Measurements from ENCODE around the gene AASDH.
A peak's percentile ranks its signal among the peaks of the same experiment; 100 is the strongest.
"Not testable (repeated sequence)": the region's sequence is repeated elsewhere in the genome, so short reads cannot be mapped to it uniquely, and the experiment has no call there.

The AASDH gene

GRCh38 chr4:56391270-56391669 is 4.0 kb upstream of the AASDH start:
- DNase-seq, result no peak

DNA sequence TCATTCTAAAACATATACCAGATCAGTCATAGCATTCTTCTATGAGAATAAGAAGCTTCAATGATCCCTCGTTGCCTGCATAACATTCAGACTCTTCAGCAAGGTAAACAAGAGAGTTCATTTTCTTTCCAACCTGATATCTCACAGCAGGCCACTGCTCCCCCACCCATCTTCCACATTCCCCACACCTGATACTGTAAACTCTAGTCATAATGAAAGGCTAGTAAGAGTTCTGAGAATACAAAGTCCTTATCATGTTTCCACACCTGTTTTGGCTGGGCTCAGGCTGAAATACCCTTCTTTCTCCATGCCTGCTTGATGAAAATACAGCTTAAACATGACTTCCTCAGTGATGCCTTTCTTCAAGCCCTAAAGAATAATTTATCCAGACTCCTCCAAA is 2.3 kb upstream of the AASDH start:
- no peak for DNase-seq

DNA sequence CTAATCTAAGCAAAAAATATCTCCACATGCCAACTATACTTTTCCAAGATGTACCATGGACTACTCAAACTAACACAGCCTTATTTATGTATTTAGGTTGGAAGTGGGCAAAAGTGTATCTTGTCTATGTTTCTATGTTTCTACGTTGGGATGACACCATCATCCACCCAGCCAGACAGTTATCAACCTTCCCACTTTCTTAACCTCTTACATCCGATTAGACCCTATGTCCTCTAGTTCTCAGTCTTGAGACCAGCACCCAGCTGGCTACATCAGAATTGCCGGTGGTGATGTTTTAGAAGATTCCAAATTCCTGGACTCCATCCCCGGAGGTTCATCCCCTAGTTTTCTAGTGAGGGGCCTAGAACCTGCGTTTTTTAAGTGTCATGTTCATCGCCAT is 1.0 kb upstream of the AASDH start:
- no peak for DNase-seq

- no peak for DNase-seq
These were observed 1.2 kb downstream of the AASDH start for GRCh38 chr4:56386091-56386490.

GRCh38 chr4:56375458-56375857 is 11.8 kb downstream of the AASDH start:
- no peak for DNase-seq

DNA sequence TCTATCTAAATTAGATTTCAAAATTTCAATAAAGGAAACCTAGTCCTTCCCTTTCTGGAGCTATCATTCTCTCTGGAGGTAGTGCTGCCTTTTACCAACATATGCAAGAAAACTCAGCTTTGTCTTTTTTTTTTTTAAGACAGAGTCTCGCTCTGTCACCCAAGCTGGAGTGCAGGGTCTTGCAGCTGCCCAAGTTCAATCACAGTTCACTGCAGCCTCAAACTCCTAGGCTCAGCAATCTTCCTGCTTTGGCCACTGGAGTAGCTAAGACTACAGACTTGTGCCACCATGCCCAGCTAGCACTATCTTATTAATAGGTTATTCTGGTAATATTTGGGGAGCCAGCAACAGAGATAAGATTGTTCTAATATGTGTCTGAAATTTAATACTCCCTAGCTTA is 12.3 kb downstream of the AASDH start:
- no peak for DNase-seq

DNA sequence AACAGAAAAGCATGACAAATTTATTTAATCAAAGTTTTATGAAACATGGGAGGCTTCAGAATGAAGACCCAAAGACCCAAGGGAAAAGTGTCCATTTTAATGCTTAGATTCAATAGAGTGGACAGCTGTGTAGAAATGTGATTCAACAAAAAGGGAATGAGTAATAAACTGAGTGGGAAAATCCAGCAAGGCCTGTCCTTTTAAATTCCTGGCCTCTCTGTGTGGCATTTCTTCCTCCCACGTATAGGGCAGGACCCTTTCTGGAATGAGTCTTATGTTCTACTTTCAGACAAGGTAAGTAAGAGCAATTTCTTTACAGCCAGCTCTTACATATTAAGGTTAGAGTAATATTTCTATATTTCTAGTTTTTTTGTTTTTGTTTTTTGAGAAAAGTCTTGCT is 14.5 kb downstream of the AASDH start:
- DNase-seq, result no peak

GRCh38 chr4:56371426-56372220 is 15.7 kb downstream of the AASDH start:
- no peak for DNase-seq

GRCh38 chr4:56370377-56370776 is 16.9 kb downstream of the AASDH start:
- no peak for DNase-seq

- DNase-seq, result not testable (repeated sequence)
These were observed 24.3 kb downstream of the AASDH start for GRCh38 chr4:56362981-56363380.

- DNase-seq, result peak; percentile 12
These were observed 27.2 kb downstream of the AASDH start for GRCh38 chr4:56360071-56360470.

- no peak for DNase-seq
These were observed 30.6 kb downstream of the AASDH start for GRCh38 chr4:56356650-56357049.

- DNase-seq, result no peak
These were observed 38.7 kb downstream of the AASDH start for GRCh38 chr4:56348576-56348975.

- DNase-seq, result no peak
These were observed 41.8 kb downstream of the AASDH start for GRCh38 chr4:56345458-56345857.

DNA sequence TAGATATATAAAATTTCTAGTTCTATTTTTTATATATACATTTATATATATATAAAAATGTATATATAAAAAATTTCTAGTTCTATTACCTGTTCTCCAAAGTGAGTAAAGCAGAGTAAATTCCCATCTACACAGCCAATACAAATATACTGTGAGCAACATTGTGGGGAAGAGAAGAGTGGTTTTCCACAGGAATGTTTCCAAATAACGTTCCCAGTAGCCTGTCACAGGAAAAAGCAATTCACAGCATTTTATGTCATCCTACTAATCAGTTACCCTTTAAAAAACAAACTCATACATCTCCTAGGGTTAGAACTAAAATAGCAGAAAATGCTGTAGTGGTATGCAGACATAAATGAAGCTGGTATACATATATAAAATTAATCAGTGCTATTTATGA is 44.5 kb downstream of the AASDH start:
- DNase-seq, result peak; percentile 30

DNA sequence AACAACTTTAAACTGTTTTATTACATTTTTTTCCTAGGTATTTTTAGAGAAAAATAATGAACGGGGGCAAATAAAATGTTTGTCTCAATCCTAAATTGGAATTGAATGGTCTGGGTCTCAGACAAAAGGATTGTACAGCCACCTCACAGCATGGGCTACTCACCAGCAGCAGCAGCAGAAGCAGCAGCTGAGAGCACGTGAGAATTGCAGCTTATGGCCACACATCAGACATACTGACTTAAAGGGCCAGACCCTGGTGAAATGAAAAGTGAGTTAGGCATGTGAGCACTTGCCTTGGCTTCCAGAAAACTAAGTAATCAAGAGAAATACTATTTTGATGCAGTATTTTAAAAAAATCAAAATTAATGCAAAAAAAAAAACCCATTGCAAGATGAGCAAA is 56.6 kb downstream of the AASDH start:
- DNase-seq, result no peak

GRCh38 chr4:56326363-56326762 is 60.9 kb downstream of the AASDH start:
- DNase-seq, result no peak

DNA sequence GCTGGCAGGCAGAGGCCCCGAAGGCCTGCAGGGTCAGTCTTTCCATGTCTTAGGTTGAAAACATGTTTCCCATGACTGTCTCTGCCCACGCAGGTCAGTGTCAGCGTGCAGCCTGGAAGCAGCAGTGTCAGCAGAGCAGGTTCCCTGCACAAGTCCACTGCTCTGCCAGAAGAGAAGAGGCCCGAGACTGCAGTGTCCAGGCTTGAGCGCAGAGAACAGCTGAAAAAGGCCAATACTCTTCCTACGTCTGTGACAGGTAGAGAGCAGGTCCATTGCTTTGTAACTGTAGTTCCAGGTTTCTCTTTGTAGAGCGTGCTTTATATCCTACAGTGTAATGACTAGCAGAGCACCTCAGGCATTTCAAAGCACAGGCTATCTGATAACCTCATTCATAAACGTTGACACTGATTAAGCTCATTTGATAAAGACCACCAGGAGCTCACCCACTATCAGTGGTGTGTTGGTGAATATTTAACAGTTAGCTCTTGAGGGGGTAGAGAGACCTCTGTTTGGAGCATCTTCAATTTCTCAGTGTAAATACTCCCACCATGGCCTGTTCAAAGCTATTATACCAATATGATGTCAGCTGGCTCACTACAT is 63.2 kb downstream of the AASDH start:
- DNase-seq, result no peak

- no peak for DNase-seq
These were observed 64.0 kb downstream of the AASDH start for GRCh38 chr4:56323327-56323726.

DNA sequence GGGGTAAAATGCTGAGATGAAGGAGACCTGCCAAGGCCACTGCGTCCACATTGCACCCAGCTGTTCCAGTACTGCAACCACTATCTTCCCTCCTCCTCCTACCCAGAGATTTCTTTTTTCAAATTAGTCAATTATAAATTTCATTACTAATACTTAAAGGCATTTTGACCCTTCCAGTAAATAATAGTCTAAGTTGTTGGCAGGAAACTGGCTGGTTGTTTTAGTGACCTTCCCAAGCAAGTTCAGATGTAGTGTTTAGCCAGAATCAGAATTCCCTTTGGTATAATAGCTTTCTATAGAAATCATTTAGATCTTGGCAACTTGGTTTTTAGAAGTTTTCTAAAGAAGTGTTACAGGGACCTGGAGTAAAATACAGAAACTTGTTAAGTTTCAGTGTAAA is 66.0 kb downstream of the AASDH start:
- peak; percentile 15 for DNase-seq

DNA sequence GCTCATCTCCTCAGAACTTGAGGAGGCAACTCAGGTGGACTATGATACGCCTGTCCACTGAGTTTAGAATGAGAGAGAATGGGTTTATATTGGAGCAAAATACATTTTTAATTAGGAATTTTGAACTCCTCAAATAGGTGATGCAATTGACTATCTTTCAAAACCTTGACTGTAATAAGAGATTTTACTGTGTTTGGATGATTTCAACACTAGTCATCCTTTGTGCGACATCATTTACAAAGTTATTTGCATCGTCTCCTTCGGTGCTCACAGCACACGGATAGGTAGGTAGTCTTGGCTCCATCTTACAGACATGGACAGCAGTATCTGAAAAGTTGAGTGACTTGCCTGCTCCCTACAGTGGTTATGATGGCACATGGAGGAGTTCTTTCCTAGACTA is 67.0 kb downstream of the AASDH start:
- peak; percentile 47 for DNase-seq

DNA sequence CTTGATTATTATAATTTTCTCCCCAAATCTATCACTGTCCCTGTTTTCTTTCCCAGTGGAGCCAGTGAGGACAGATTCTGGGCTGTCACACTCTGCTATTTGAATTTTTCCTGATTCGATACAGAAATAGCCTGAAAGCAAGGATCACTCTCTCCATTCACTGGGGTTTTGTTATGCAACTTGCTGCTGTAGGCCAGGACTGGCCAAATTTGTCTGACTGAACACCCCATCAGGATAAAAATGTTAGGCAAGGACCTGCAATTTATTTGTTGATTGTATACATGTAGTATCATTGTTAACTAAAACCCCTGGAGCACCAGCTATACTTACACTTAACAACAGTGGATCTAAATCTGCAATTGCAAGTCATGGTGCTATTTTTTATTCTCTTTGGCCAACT is 68.7 kb downstream of the AASDH start:
- DNase-seq, result no peak

GRCh38 chr4:56317749-56318148 is 69.5 kb downstream of the AASDH start:
- no peak for DNase-seq

DNA sequence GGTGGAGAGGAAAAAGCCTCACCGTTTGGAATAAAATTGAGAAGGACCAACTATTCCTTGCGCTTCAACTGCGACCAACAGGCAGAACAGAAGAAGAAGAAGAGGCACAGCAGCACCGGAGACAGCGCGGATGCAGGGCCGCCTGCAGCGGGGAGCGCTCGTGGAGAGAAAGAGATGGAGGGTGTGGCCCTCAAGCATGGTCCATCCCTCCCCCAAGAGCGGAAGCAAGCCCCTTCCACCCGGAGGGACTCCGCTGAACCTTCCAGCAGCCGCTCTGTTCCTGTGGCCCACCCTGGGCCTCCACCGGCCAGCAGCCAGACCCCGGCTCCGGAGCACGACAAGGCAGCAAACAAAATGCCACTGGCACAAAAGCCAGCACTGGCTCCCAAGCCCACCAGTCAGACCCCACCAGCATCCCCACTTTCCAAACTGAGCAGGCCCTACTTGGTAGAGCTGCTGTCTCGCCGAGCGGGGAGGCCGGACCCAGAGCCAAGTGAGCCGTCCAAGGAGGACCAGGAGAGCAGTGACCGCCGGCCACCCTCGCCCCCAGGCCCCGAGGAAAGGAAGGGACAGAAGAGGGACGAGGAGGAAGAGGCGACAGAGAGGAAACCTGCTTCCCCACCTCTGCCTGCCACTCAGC is 71.2 kb downstream of the AASDH start:
- DNase-seq, result no peak
